ENCODE measurements around the gene SNED1.

Gene SNED1

GRCh38 chr2:241092677-241093076, 94.3 kb downstream of the SNED1 start:
- H3K4me3 ChIP-seq (ENCODE audit: low read depth, low read length): peak overlapping the region; percentile 37
- no peak for DNase-seq (ENCODE audit: low read depth)
- TF ChIP-seq CTCF (IDR thresholded peaks at IDR 0.05; ENCODE audit: control insufficient read depth, extremely low read depth, insufficient read depth): no peak

GRCh38 chr2:241093133-241093781, 94.8 kb downstream of the SNED1 start:
- peak overlapping the region; percentile 37 for H3K4me3 ChIP-seq (ENCODE audit: low read depth, low read length)
- DNase-seq (ENCODE audit: low read depth): peak; percentile 98

GRCh38 chr2:241094172-241094571, 95.8 kb downstream of the SNED1 start:
- DNase-seq (ENCODE audit: low read depth): no peak
- no peak for TF ChIP-seq CTCF (IDR thresholded peaks at IDR 0.05; ENCODE audit: control insufficient read depth, extremely low read depth, insufficient read depth)
- H3K4me3 ChIP-seq (ENCODE audit: low read depth, low read length): peak overlapping the region; percentile 33; the same call in 1 of the 2 replicates

GRCh38 chr2:241094924-241095420, 96.6 kb downstream of the SNED1 start:
- H3K4me3 ChIP-seq (ENCODE audit: low read depth, low read length): no peak overlapping the region
- peak; percentile 67 for DNase-seq (ENCODE audit: low read depth)
- TF ChIP-seq CTCF (IDR thresholded peaks at IDR 0.05; ENCODE audit: control insufficient read depth, extremely low read depth, insufficient read depth): no peak

- no peak for DNase-seq (ENCODE audit: low read depth)
- no peak for TF ChIP-seq CTCF (IDR thresholded peaks at IDR 0.05; ENCODE audit: control insufficient read depth, extremely low read depth, insufficient read depth)
- no peak overlapping the region for H3K4me3 ChIP-seq (ENCODE audit: low read depth, low read length)
Observed at GRCh38 chr2:241095594-241096290, 97.3 kb downstream of the SNED1 start.

- H3K4me3 ChIP-seq (ENCODE audit: low read depth, low read length): no peak overlapping the region
- TF ChIP-seq CTCF (IDR thresholded peaks at IDR 0.05; ENCODE audit: control insufficient read depth, extremely low read depth, insufficient read depth): no peak
- DNase-seq (ENCODE audit: low read depth): no peak
Observed at GRCh38 chr2:241096979-241097378, 98.6 kb downstream of the SNED1 start.

- no peak overlapping the region for H3K4me3 ChIP-seq (ENCODE audit: low read depth, low read length)
- no peak for DNase-seq (ENCODE audit: low read depth)
- no peak for TF ChIP-seq CTCF (IDR thresholded peaks at IDR 0.05; ENCODE audit: control insufficient read depth, extremely low read depth, insufficient read depth)
Observed at GRCh38 chr2:241099246-241099645, 100.8 kb downstream of the SNED1 start.
